ENCODE results near the gene GABRA4. TPM values are rescaled to one million over a fixed set of nuclear protein-coding genes. Genes with fewer than 3 reads are reported as not detected.
A peak's percentile ranks its signal among the peaks of the same experiment; 100 is the strongest.

Gene GABRA4
- polyA plus RNA-seq, 3 donors, result not detected

DNA sequence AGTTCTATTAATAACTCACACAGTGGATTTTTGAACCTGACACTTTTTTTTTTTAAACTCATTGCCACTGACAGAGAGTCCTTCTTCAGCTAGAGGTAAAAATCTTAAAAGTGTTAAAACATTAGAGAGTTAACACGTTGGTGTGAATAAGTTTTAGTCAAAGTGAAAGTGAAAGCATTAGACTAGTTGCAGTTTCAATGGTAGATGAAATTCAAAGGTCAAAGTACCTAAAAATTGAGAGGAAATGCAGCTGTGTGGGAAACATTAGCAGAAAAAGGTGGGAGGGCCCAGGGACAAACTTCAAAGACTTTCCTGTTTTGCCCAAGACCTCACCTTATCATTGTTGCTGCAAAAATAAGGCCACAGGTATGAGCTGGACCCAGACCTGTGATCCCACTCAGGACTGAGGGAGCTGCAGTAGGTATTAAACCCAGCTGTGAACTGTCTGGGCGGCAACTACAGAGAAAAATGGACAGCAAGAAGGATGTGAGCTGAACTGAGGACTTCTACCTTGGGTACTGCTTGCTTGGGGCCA is 17.6 kb upstream of the GABRA4 start:
- intact Hi-C loops (cut with micrococcal nuclease), result no loop called here
- TF ChIP-seq, protein P1, sequence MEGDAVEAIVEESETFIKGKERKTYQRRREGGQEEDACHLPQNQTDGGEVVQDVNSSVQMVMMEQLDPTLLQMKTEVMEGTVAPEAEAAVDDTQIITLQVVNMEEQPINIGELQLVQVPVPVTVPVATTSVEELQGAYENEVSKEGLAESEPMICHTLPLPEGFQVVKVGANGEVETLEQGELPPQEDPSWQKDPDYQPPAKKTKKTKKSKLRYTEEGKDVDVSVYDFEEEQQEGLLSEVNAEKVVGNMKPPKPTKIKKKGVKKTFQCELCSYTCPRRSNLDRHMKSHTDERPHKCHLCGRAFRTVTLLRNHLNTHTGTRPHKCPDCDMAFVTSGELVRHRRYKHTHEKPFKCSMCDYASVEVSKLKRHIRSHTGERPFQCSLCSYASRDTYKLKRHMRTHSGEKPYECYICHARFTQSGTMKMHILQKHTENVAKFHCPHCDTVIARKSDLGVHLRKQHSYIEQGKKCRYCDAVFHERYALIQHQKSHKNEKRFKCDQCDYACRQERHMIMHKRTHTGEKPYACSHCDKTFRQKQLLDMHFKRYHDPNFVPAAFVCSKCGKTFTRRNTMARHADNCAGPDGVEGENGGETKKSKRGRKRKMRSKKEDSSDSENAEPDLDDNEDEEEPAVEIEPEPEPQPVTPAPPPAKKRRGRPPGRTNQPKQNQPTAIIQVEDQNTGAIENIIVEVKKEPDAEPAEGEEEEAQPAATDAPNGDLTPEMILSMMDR (IDR thresholded peaks at IDR 0.05), result no peak

DNA sequence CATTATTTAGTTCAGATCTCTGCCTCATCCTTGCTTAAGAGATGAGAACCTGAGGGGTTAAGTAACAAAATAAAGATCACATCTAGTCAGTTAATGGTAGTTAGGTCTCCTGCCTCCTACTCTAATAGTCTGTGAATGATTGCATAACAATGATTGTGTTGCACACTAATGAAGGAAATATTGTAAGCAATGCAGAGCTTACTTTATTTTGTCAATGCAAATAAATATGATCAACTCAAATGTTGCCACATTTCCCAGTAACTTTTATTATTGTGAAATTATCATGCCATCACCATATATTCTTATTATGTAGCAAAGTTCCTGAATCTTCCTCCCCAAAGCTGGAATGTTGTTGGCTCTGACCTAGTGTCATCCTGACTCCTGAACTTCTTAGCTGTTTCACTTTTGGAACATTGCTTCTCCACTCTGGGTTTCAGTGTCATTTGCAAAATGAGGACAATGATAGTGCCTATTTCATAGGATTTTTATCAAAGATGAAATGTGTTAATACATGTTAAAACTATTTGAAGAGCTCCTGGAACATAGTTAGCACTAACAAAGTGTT is 17.0 kb upstream of the GABRA4 start:
- no peak overlapping the region for H3K9ac ChIP-seq (ENCODE audit: insufficient read depth, low read length, poor library complexity, severe bottlenecking)
- H3K9me3 Mint-ChIP-seq, result peaks cover 0 to 4% (median 0%) of the 10 kb centered on the region in 7 donors
- peaks cover 0 to 1% (median 0%) of the 10 kb centered on the region in 3 donors for H3K27me3 Mint-ChIP-seq (ENCODE audit: low read depth in 3 of 3)
- H3K36me3 Mint-ChIP-seq, result no peaks in the 10 kb centered on the region
- peak overlapping the region in 1 of 2 donors; percentile 55 for H3K27ac ChIP-seq (ENCODE audit: low read depth in 1 of 2, low read length in 2 of 2)
- no peaks in the 10 kb centered on the region for H3K4me1 ChIP-seq (ENCODE audit: control insufficient read depth in 1 of 2, insufficient read depth in 2 of 2, low read length in 2 of 2)
- H3K4me2 ChIP-seq (replicated peaks; ENCODE audit: extremely low read depth, low read length, poor library complexity, severe bottlenecking), result peak overlapping the region; percentile 26
- no peak overlapping the region for H3K27ac Mint-ChIP-seq
- TF ChIP-seq, protein P1 (IDR thresholded peaks at IDR 0.05), result no peak
- no peak overlapping the region for H2AFZ ChIP-seq (ENCODE audit: insufficient read depth, low read depth, low read length, poor library complexity, severe bottlenecking)
- no peaks in the 10 kb centered on the region for H3K36me3 ChIP-seq (replicated peaks in 1 of 2; ENCODE audit: control insufficient read depth in 1 of 2, insufficient read depth in 2 of 2, low read length in 2 of 2)
- no peaks in the 10 kb centered on the region for H3K9me3 ChIP-seq (replicated peaks in 1 of 2; ENCODE audit: control insufficient read depth in 1 of 2, insufficient read depth in 1 of 2, low read length in 2 of 2)
- H3K4me1 Mint-ChIP-seq, result peaks cover 11% of the 10 kb centered on the region
- no peaks in the 10 kb centered on the region for H3K79me2 ChIP-seq (ENCODE audit: insufficient read depth, low read length)
- H3K27me3 ChIP-seq (ENCODE audit: control insufficient read depth in 2 of 2, insufficient read depth in 2 of 2, low read length in 2 of 2), result no peaks in the 10 kb centered on the region
- H3K4me3 Mint-ChIP-seq, result no peak overlapping the region
- H3K4me3 ChIP-seq (replicated peaks in 1 of 3; ENCODE audit: low read depth in 2 of 3, low read length in 3 of 3), result peak overlapping the region in 1 of 3 experiments; percentile 23
- intact Hi-C loops (cut with micrococcal nuclease), result no loop called here
- no peak for DNase-seq
- H4K20me1 ChIP-seq (ENCODE audit: insufficient read depth, low read length), result no peaks in the 10 kb centered on the region

More for the DNA sequence above, 17.6 kb upstream of the GABRA4 start:
- H3K36me3 Mint-ChIP-seq, result no peaks in the 10 kb centered on the region
- Histone ChIP-seq H3K4me1 (ENCODE audit: control insufficient read depth in 1 of 2, insufficient read depth in 2 of 2, low read length in 2 of 2) (no peaks in the 10 kb centered on the region), H2AFZ (ENCODE audit: insufficient read depth, low read depth, low read length, poor library complexity, severe bottlenecking) (peak overlapping the region; percentile 3), H3K36me3 (replicated peaks in 1 of 2; ENCODE audit: control insufficient read depth in 1 of 2, insufficient read depth in 2 of 2, low read length in 2 of 2) (no peaks in the 10 kb centered on the region), H3K79me2 (ENCODE audit: insufficient read depth, low read length) (no peaks in the 10 kb centered on the region), H3K9me3 (replicated peaks in 1 of 2; ENCODE audit: control insufficient read depth in 1 of 2, insufficient read depth in 1 of 2, low read length in 2 of 2) (no peaks in the 10 kb centered on the region), H3K4me3 (replicated peaks in 1 of 3; ENCODE audit: low read depth in 2 of 3, low read length in 3 of 3) (peak overlapping the region in 1 of 3 experiments; percentile 23), H3K27ac (ENCODE audit: low read depth in 1 of 2, low read length in 2 of 2) (peak overlapping the region in 1 of 2 donors; percentile 55), H3K27me3 (ENCODE audit: control insufficient read depth in 2 of 2, insufficient read depth in 2 of 2, low read length in 2 of 2) (no peaks in the 10 kb centered on the region), H3K4me2 (replicated peaks; ENCODE audit: extremely low read depth, low read length, poor library complexity, severe bottlenecking) (peak overlapping the region; percentile 26), H4K20me1 (ENCODE audit: insufficient read depth, low read length) (no peaks in the 10 kb centered on the region), H3K9ac (ENCODE audit: insufficient read depth, low read length, poor library complexity, severe bottlenecking) (no peak overlapping the region)
- peaks cover 0 to 4% (median 0%) of the 10 kb centered on the region in 7 donors for H3K9me3 Mint-ChIP-seq
- H3K4me3 Mint-ChIP-seq, result peak overlapping the region; percentile 2 to 24
- peak overlapping the region in 2 of 7 donors; percentile 23 to 25 for H3K27ac Mint-ChIP-seq
- peaks cover 11% of the 10 kb centered on the region for H3K4me1 Mint-ChIP-seq
- peaks cover 0 to 1% (median 0%) of the 10 kb centered on the region in 3 donors for H3K27me3 Mint-ChIP-seq (ENCODE audit: low read depth in 3 of 3)
- 61% methylated on average over 2 of the region's 2 CpGs for WGBS (ENCODE audit: insufficient coverage)
- DNase-seq, result no peak
